Trophoblast cell (in vitro differentiated cells and primary cell): ENCODE results near the gene TSPAN4.

ENCODE experiments used
- DNase-seq, 2 donors: peaks; one replicate each; pipeline ENCODE4 v3.0.0-alpha.2; 2016
- H2AFZ ChIP-seq: 2 replicates; pipeline ENCODE4 v1.6.1; 2013; ENCODE audit warnings: low read length, moderate library complexity, mild to moderate bottlenecking; ENCODE audit not compliant: insufficient read depth, poor library complexity
- H2AK5ac ChIP-seq: 2 replicates; pipeline ENCODE4 v1.6.1; 2013; ENCODE audit warnings: mild to moderate bottlenecking, low read length
- H2BK120ac ChIP-seq: 2 replicates; pipeline ENCODE4 v1.6.1; 2013; ENCODE audit warnings: low read length, mild to moderate bottlenecking, moderate library complexity; ENCODE audit not compliant: insufficient read depth, poor library complexity
- H2BK12ac ChIP-seq: 2 replicates; pipeline ENCODE4 v1.6.1; 2013; ENCODE audit warnings: mild to moderate bottlenecking, low read length, moderate library complexity
- H2BK5ac ChIP-seq: 2 replicates; pipeline ENCODE4 v1.6.1; 2013; ENCODE audit warnings: low read length, low read depth, moderate library complexity, mild to moderate bottlenecking; ENCODE audit not compliant: poor library complexity
- H3K14ac ChIP-seq: 2 replicates; pipeline ENCODE4 v1.6.1; 2013; ENCODE audit warnings: mild to moderate bottlenecking, low read length
- H3K18ac ChIP-seq: 2 replicates; pipeline ENCODE4 v1.6.1; 2013; ENCODE audit warnings: mild to moderate bottlenecking, low read length
- H3K23ac ChIP-seq: 2 replicates; pipeline ENCODE4 v1.6.1; 2013; ENCODE audit warnings: low read length
- H3K27ac ChIP-seq: 2 replicates; pipeline ENCODE4 v1.5.1; 2013; ENCODE audit warnings: low read depth, mild to moderate bottlenecking, inconsistent platforms, low read length, moderate library complexity
- H3K27me3 ChIP-seq: 2 replicates; pipeline ENCODE4 v1.6.1; 2013; ENCODE audit warnings: inconsistent platforms, mild to moderate bottlenecking, low read length, moderate library complexity; ENCODE audit not compliant: insufficient read depth
- H3K36me3 ChIP-seq, 2 experiments: 1 replicate in 1 of 2; 2 replicates in 1 of 2; pipeline ENCODE4 v1.6.1; 2013; ENCODE audit warnings: low read length in 2 of 2, mild to moderate bottlenecking in 2 of 2, moderate library complexity in 1 of 2; ENCODE audit not compliant: insufficient read depth in 2 of 2, control insufficient read depth in 1 of 2
- H3K4ac ChIP-seq: 2 replicates; pipeline ENCODE4 v1.6.1; 2013; ENCODE audit warnings: low read depth, mild to moderate bottlenecking, low read length, moderate library complexity
- H3K4me1 ChIP-seq, 2 experiments: 1 replicate in 1 of 2; 2 replicates in 1 of 2; pipeline ENCODE4 v1.6.1; 2013; ENCODE audit warnings: low read length in 2 of 2, mild to moderate bottlenecking in 2 of 2, moderate library complexity in 1 of 2; ENCODE audit not compliant: insufficient read depth in 2 of 2, control insufficient read depth in 1 of 2
- H3K4me2 ChIP-seq: 2 replicates; pipeline ENCODE4 v1.6.1; 2013; ENCODE audit warnings: inconsistent platforms, mild to moderate bottlenecking, low read length, moderate library complexity
- H3K4me3 ChIP-seq: 2 replicates; pipeline ENCODE4 v1.5.1; 2013; ENCODE audit warnings: mild to moderate bottlenecking, low read depth, low read length, inconsistent platforms
- H3K79me1 ChIP-seq: one replicate; pipeline ENCODE4 v1.6.1; 2013; ENCODE audit warnings: low read length
- H3K79me2 ChIP-seq: 2 replicates; pipeline ENCODE4 v1.6.1; 2013; ENCODE audit warnings: low read length, mild to moderate bottlenecking; ENCODE audit not compliant: control insufficient read depth, insufficient read depth, poor library complexity
- H3K9ac ChIP-seq: 2 replicates; pipeline ENCODE4 v1.6.1; 2013; ENCODE audit warnings: mild to moderate bottlenecking, low read length
- H3K9me3 ChIP-seq: 2 replicates; pipeline ENCODE4 v1.6.1; 2013; ENCODE audit warnings: low read depth, mild to moderate bottlenecking, control low read depth, inconsistent platforms, low read length; ENCODE audit not compliant: insufficient read depth
- H4K12ac ChIP-seq: 2 replicates; pipeline ENCODE4 v1.6.1; 2013; ENCODE audit warnings: low read depth, mild to moderate bottlenecking, low read length, moderate library complexity
- H4K8ac ChIP-seq: 2 replicates; pipeline ENCODE4 v1.6.1; 2013; ENCODE audit warnings: low read depth, mild to moderate bottlenecking, low read length, moderate library complexity
- H4K91ac ChIP-seq: one replicate; pipeline ENCODE4 v1.6.1; 2013; ENCODE audit warnings: low read depth, mild to moderate bottlenecking, low read length, moderate library complexity
- WGBS: extraction: QIAGEN DNeasy Blood & Tissue Kit; methylation state at CpG from one replicate; pipeline ENCODE4 v1.1.7; 2013; ENCODE audit warnings: missing lambda C conversion rate; ENCODE audit not compliant: insufficient read length, insufficient coverage; ENCODE audit errors: extremely low coverage; 5-methylcytosine and 5-hydroxymethylcytosine counted together

The TSPAN4 gene

GRCh38 chr11:905952-906351 lies 63.3 kb downstream of the TSPAN4 start:
- no peak overlapping the region for H3K27ac ChIP-seq
- no peak overlapping the region for H2BK5ac ChIP-seq
- no peak overlapping the region for H3K14ac ChIP-seq
- no peaks in the 10 kb centered on the region for H3K27me3 ChIP-seq
- peaks cover 0 to 4% of the 10 kb centered on the region in 2 experiments for H3K4me1 ChIP-seq
- no peak overlapping the region for H3K4ac ChIP-seq
- H2BK120ac ChIP-seq: no peak overlapping the region
- no peak overlapping the region for H2AFZ ChIP-seq
- H3K79me2 ChIP-seq: peaks cover 6% of the 10 kb centered on the region
- no peak overlapping the region for H4K8ac ChIP-seq
- peaks cover 42 to 46% of the 10 kb centered on the region in 2 experiments for H3K36me3 ChIP-seq
- peaks cover 6% of the 10 kb centered on the region for H3K79me1 ChIP-seq
- no peak overlapping the region for H3K18ac ChIP-seq
- H3K4me2 ChIP-seq: no peak overlapping the region
- DNase-seq: no peak
- no peak overlapping the region for H2BK12ac ChIP-seq
- no peak overlapping the region for H3K4me3 ChIP-seq
- H4K12ac ChIP-seq: no peak overlapping the region
- no peak overlapping the region for H2AK5ac ChIP-seq
- no peak overlapping the region for H3K9ac ChIP-seq
- no peak overlapping the region for H4K91ac ChIP-seq
- no CpG with 5 or more reads among the region's 7 CpGs for WGBS
- no peak overlapping the region for H3K23ac ChIP-seq
- H3K9me3 ChIP-seq: no peaks in the 10 kb centered on the region

GRCh38 chr11:907668-908067 lies 65.0 kb downstream of the TSPAN4 start:
- Histone ChIP-seq H3K23ac (no peak overlapping the region), H3K79me2 (peaks cover 12% of the 10 kb centered on the region), H2BK120ac (no peak overlapping the region), H3K9ac (no peak overlapping the region), H3K4ac (no peak overlapping the region), H3K27ac (no peak overlapping the region), H3K4me1 (peaks cover 5 to 11% of the 10 kb centered on the region in 2 experiments), H4K12ac (no peak overlapping the region), H4K8ac (no peak overlapping the region), H3K9me3 (no peaks in the 10 kb centered on the region), H3K27me3 (no peaks in the 10 kb centered on the region), H2AK5ac (no peak overlapping the region), H3K79me1 (peaks cover 13% of the 10 kb centered on the region), H3K36me3 (peaks cover 25 to 29% of the 10 kb centered on the region in 2 experiments), H3K4me2 (no peak overlapping the region), H4K91ac (no peak overlapping the region), H2BK12ac (no peak overlapping the region), H2BK5ac (no peak overlapping the region), H3K14ac (no peak overlapping the region), H3K4me3 (no peak overlapping the region), H3K18ac (peak overlapping the region; percentile 25), H2AFZ (no peak overlapping the region)
- WGBS: no CpG with 5 or more reads among the region's 2 CpGs
- no peak for DNase-seq

- H4K91ac ChIP-seq: no peak overlapping the region
- H2BK120ac ChIP-seq: no peak overlapping the region
- H3K14ac ChIP-seq: no peak overlapping the region
- peaks cover 12% of the 10 kb centered on the region for H3K79me2 ChIP-seq
- peaks cover 5 to 11% of the 10 kb centered on the region in 2 experiments for H3K4me1 ChIP-seq
- no peak overlapping the region for H3K4ac ChIP-seq
- H3K4me2 ChIP-seq: no peak overlapping the region
- H4K8ac ChIP-seq: no peak overlapping the region
- no peak for DNase-seq
- H3K23ac ChIP-seq: no peak overlapping the region
- no peak overlapping the region for H2BK12ac ChIP-seq
- no peaks in the 10 kb centered on the region for H3K27me3 ChIP-seq
- H3K27ac ChIP-seq: no peak overlapping the region
- peaks cover 19 to 23% of the 10 kb centered on the region in 2 experiments for H3K36me3 ChIP-seq
- H3K9ac ChIP-seq: no peak overlapping the region
- no CpG with 5 or more reads among the region's 5 CpGs for WGBS
- peak overlapping the region; percentile 37 for H3K4me3 ChIP-seq
- H2AK5ac ChIP-seq: no peak overlapping the region
- H3K18ac ChIP-seq: no peak overlapping the region
- H2AFZ ChIP-seq: no peak overlapping the region
- peaks cover 13% of the 10 kb centered on the region for H3K79me1 ChIP-seq
- no peak overlapping the region for H2BK5ac ChIP-seq
- no peaks in the 10 kb centered on the region for H3K9me3 ChIP-seq
- no peak overlapping the region for H4K12ac ChIP-seq
Observed at GRCh38 chr11:908273-908672, 65.6 kb downstream of the TSPAN4 start.

GRCh38 chr11:909406-909805 lies 66.8 kb downstream of the TSPAN4 start:
- WGBS: no CpG with 5 or more reads among the region's 11 CpGs
- peaks cover 13% of the 10 kb centered on the region for H3K79me1 ChIP-seq

More at GRCh38 chr11:909406-909805, 66.8 kb downstream of the TSPAN4 start:
- H2AK5ac ChIP-seq: no peak overlapping the region
- no peak overlapping the region for H2BK5ac ChIP-seq
- H2BK12ac ChIP-seq: no peak overlapping the region
- H3K4me3 ChIP-seq: no peak overlapping the region
- no peaks in the 10 kb centered on the region for H3K9me3 ChIP-seq
- H3K9ac ChIP-seq: no peak overlapping the region
- H3K27me3 ChIP-seq: no peaks in the 10 kb centered on the region
- no peak overlapping the region for H3K14ac ChIP-seq
- H4K8ac ChIP-seq: no peak overlapping the region
- H3K23ac ChIP-seq: no peak overlapping the region
- H3K4me1 ChIP-seq: peaks cover 5 to 11% of the 10 kb centered on the region in 2 experiments
- no peak overlapping the region for H3K4ac ChIP-seq
- no peak overlapping the region for H2BK120ac ChIP-seq
- H3K27ac ChIP-seq: no peak overlapping the region
- no peak for DNase-seq
- peaks cover 9 to 13% of the 10 kb centered on the region in 2 experiments for H3K36me3 ChIP-seq
- H3K18ac ChIP-seq: no peak overlapping the region
- H3K4me2 ChIP-seq: peak overlapping the region; percentile 97
- no peak overlapping the region for H4K12ac ChIP-seq
- H3K79me2 ChIP-seq: peaks cover 12% of the 10 kb centered on the region
- no peak overlapping the region for H2AFZ ChIP-seq
- no peak overlapping the region for H4K91ac ChIP-seq
